ENCODE data around the gene SPECC1. TPM values are rescaled to one million over a fixed set of nuclear protein-coding genes. Genes with fewer than 3 reads are reported as not detected.

Gene SPECC1
- polyA plus RNA-seq, 1 experiment: 13.0 TPM

DNA sequence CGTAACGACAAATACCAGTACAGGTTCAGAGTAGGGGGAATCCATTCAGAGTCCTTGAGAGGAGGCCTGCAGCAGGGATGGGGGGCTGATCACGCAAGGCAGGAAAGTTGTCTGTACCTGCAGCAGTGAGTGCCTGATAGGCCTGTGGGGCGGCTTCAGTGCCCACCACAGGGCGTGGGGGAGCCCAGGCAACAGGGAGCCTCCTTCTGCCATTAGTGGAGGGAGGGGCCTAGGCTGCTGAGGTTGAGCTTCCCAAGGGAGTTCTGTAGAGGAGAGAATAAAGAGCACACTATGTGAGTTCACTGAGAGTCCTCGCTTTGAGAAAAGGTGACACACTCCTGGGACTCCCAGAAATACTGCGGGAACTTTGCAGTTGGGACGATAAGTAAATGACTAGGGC lies 134.6 kb downstream of the SPECC1 start:
- H3K4me3 ChIP-seq (ENCODE audit: low read depth, low read length): no peak overlapping the region
- ChIA-PET POLR2A (no interaction called here), CTCF (interaction anchor here (0.6 kb wide), 1 partner anchor 162 kb away, joined by 3 read pairs; no protein-coding TSS in a partner anchor)
- no peaks in the 10 kb centered on the region for H3K36me3 ChIP-seq (ENCODE audit: control insufficient read depth, insufficient read depth, low read length)
- H3K27me3 ChIP-seq (ENCODE audit: control insufficient read depth, insufficient read depth, low read length): peaks cover 2% of the 10 kb centered on the region; the same call in 1 of the 2 replicates
- no peak for DNase-seq (ENCODE audit: low read depth)
- TF ChIP-seq, protein P1, sequence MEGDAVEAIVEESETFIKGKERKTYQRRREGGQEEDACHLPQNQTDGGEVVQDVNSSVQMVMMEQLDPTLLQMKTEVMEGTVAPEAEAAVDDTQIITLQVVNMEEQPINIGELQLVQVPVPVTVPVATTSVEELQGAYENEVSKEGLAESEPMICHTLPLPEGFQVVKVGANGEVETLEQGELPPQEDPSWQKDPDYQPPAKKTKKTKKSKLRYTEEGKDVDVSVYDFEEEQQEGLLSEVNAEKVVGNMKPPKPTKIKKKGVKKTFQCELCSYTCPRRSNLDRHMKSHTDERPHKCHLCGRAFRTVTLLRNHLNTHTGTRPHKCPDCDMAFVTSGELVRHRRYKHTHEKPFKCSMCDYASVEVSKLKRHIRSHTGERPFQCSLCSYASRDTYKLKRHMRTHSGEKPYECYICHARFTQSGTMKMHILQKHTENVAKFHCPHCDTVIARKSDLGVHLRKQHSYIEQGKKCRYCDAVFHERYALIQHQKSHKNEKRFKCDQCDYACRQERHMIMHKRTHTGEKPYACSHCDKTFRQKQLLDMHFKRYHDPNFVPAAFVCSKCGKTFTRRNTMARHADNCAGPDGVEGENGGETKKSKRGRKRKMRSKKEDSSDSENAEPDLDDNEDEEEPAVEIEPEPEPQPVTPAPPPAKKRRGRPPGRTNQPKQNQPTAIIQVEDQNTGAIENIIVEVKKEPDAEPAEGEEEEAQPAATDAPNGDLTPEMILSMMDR (IDR thresholded peaks at IDR 0.05; ENCODE audit: insufficient read depth, low read depth, low read length): no peak

DNA sequence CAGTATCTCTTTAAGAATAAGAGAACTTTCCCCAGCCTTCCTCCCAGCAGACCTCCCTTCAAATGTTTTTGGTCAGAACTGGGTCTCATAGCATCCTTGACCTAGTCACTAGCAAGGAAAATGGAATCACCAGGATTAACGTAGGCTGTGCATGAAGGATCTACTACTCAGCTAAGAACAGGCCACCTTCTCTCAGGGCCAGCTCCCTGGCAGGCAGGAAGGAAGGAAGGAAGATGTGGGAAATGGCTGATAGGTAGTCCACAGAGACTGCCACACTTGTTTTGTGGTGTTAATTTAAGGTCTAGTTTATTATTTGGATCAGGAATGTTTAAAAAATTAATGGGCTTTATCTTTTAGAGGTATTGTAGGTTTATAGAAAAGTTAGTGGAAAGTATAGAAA lies 136.4 kb downstream of the SPECC1 start:
- CTCF ChIA-PET: interaction anchor here (1.2 kb wide), 1 partner anchor 12 kb away, joined by 3 read pairs; no protein-coding TSS in a partner anchor
- TF ChIP-seq, protein P1 (IDR thresholded peaks at IDR 0.05; ENCODE audit: insufficient read depth, low read depth, low read length): no peak
- DNase-seq (ENCODE audit: low read depth): no peak
- Histone ChIP-seq H3K4me3 (ENCODE audit: low read depth, low read length) (no peak overlapping the region), H3K27me3 (ENCODE audit: control insufficient read depth, insufficient read depth, low read length) (peaks cover 5% of the 10 kb centered on the region; the same call in 1 of the 2 replicates), H3K36me3 (ENCODE audit: control insufficient read depth, insufficient read depth, low read length) (no peaks in the 10 kb centered on the region)
- POLR2A ChIA-PET: no interaction called here

DNA sequence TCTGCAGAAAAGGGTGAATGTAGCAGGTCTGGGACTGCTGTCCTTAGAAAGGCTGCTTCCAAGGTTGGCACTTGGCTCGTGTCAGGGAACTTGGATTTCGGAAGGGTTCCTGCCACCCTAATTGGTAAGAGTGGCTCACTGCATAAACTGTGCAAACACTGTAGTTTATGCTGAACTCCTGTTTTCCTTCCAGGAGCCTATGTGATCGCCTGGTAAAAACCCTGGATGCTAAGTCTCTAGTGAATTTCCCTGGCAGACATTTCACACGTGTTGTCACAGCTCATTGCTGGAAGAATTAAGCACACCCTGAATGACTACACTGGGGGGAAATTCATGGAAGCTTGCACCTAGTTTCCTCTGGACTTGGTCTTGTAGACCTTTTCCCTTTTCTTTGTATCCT lies 140.1 kb downstream of the SPECC1 start:
- POLR2A ChIA-PET: no interaction called here
- CTCF ChIA-PET: no interaction called here

DNA sequence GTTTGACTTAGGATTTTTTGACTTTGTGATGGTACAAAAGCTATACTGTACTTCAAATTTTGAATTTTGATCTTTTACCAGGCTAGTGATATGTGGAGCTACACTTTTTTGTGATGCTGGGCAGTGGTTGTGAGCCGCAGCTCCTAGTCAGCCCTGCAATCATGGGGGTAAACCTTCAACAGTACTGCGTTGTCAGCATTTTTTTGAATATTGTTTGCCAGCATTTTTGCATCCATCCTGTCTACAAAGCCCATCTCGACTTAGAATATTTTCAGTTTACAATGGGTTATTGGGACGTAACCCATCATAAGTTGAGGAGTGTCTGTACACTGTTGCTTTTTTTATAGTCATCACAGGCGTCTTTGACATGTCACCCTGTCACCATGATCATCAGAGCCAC lies 142.0 kb downstream of the SPECC1 start:
- CTCF ChIA-PET: interaction anchor here (0.6 to 1.6 kb wide), 2 partner anchors 9 to 154 kb away, joined by 4 read pairs; no protein-coding TSS in a partner anchor

More for the DNA sequence above, 140.1 kb downstream of the SPECC1 start:
- H3K27me3 ChIP-seq (ENCODE audit: control insufficient read depth, insufficient read depth, low read length): 0 out of 2 replicates have a peak, but pooled peaks cover 5% of the 10 kb centered on the region
- H3K4me3 ChIP-seq (ENCODE audit: low read depth, low read length): no peak overlapping the region
- TF ChIP-seq, protein P1 (IDR thresholded peaks at IDR 0.05; ENCODE audit: insufficient read depth, low read depth, low read length): no peak
- no peaks in the 10 kb centered on the region for H3K36me3 ChIP-seq (ENCODE audit: control insufficient read depth, insufficient read depth, low read length)
- DNase-seq (ENCODE audit: low read depth): no peak

DNA sequence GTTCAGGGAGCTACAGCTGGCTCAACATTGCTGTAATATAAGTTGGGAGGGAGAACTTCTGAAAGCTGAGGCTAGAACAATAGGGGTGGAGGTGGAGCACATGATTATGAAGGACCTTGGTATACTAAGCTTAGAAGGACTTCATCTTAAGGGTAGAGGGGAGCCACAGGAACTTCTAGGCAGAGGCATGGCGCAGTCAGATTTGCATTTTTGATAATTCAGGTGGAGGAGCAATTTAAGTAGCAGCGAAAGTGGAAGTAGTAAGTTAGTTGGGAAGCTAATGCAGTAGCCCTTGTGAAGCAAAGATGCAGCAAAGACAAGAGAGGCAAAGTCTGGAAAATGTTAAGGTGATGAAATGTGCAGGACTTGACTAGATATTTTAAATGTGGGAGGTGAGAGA lies 144.1 kb downstream of the SPECC1 start:
- POLR2A ChIA-PET: no interaction called here
- TF ChIP-seq, protein P1 (IDR thresholded peaks at IDR 0.05; ENCODE audit: insufficient read depth, low read depth, low read length): no peak
- Histone ChIP-seq H3K4me3 (ENCODE audit: low read depth, low read length) (no peak overlapping the region), H3K36me3 (ENCODE audit: control insufficient read depth, insufficient read depth, low read length) (no peaks in the 10 kb centered on the region), H3K27me3 (ENCODE audit: control insufficient read depth, insufficient read depth, low read length) (peaks cover 8% of the 10 kb centered on the region; the same call in 1 of the 2 replicates)
- DNase-seq (ENCODE audit: low read depth): no peak
- CTCF ChIA-PET: no interaction called here

More for the DNA sequence above, 142.0 kb downstream of the SPECC1 start:
- H3K27me3 ChIP-seq (ENCODE audit: control insufficient read depth, insufficient read depth, low read length): peaks cover 8% of the 10 kb centered on the region; the same call in 1 of the 2 replicates
- POLR2A ChIA-PET: no interaction called here
- DNase-seq (ENCODE audit: low read depth): no peak
- no peaks in the 10 kb centered on the region for H3K36me3 ChIP-seq (ENCODE audit: control insufficient read depth, insufficient read depth, low read length)
- TF ChIP-seq, protein P1 (IDR thresholded peaks at IDR 0.05; ENCODE audit: insufficient read depth, low read depth, low read length): no peak
- no peak overlapping the region for H3K4me3 ChIP-seq (ENCODE audit: low read depth, low read length)
